ENCODE measurements around the gene PDZRN3.

DNA sequence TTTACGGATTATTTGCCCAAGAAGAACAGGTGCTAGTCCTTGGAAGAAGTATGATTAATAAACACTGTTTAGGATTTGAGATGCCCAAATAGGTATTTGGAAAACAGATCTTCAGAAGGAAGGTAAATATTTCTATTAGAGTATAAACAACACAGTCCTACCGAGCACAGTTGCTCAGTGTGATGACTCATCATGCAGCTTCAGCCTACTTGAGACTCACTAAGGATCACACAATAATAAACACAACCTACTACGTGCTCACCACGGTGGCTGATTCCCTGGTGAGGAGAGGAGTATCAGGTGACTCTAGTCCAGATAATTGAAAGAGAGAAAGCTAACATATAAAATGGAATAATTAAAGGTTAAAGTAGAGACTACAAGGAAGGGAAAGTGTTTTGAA is 72.0 kb downstream of the PDZRN3 start:
- no peak for TF ChIP-seq EZH2 (IDR thresholded peaks at IDR 0.05; ENCODE audit: borderline replicate concordance, low read depth, low read length, poor library complexity, severe bottlenecking)
- TF ChIP-seq, protein P1, sequence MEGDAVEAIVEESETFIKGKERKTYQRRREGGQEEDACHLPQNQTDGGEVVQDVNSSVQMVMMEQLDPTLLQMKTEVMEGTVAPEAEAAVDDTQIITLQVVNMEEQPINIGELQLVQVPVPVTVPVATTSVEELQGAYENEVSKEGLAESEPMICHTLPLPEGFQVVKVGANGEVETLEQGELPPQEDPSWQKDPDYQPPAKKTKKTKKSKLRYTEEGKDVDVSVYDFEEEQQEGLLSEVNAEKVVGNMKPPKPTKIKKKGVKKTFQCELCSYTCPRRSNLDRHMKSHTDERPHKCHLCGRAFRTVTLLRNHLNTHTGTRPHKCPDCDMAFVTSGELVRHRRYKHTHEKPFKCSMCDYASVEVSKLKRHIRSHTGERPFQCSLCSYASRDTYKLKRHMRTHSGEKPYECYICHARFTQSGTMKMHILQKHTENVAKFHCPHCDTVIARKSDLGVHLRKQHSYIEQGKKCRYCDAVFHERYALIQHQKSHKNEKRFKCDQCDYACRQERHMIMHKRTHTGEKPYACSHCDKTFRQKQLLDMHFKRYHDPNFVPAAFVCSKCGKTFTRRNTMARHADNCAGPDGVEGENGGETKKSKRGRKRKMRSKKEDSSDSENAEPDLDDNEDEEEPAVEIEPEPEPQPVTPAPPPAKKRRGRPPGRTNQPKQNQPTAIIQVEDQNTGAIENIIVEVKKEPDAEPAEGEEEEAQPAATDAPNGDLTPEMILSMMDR (conservative IDR thresholded peaks at IDR 0.05; ENCODE audit: low read depth, low read length): no peak

Data from A673 (cell line).